ENCODE measurements around the gene SCML1. TPM values are rescaled to one million over a fixed set of nuclear protein-coding genes. Genes with fewer than 3 reads are reported as not detected.

The SCML1 gene
- total RNA-seq, 1 donor from 2014 or later: 9.3 TPM

DNA sequence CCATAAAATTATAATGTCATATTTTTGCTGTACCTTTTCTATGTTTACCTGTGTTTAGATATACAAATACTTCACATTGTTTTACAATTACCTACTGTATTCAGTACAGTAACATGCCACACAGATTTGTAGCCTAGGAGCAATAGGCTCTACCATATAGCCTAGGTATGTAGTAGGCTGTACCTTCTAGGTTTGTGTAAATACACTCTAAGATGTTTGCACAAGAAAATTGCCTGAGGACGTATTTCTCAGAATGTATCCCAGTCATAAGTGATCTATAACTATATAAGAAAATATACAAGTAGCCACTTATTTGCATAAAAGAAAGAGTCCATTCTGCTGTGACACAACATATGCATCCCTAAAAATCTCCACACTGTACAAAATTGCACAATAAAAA lies 36.3 kb upstream of the SCML1 start:
- TF ChIP-seq, protein P1, sequence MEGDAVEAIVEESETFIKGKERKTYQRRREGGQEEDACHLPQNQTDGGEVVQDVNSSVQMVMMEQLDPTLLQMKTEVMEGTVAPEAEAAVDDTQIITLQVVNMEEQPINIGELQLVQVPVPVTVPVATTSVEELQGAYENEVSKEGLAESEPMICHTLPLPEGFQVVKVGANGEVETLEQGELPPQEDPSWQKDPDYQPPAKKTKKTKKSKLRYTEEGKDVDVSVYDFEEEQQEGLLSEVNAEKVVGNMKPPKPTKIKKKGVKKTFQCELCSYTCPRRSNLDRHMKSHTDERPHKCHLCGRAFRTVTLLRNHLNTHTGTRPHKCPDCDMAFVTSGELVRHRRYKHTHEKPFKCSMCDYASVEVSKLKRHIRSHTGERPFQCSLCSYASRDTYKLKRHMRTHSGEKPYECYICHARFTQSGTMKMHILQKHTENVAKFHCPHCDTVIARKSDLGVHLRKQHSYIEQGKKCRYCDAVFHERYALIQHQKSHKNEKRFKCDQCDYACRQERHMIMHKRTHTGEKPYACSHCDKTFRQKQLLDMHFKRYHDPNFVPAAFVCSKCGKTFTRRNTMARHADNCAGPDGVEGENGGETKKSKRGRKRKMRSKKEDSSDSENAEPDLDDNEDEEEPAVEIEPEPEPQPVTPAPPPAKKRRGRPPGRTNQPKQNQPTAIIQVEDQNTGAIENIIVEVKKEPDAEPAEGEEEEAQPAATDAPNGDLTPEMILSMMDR (conservative IDR thresholded peaks at IDR 0.05): no peak
- Mint-ChIP-seq H3K27me3 (no peaks in the 10 kb centered on the region), H3K4me1 (ENCODE audit: unreplicated experiment) (no peaks in the 10 kb centered on the region), H3K36me3 (peaks cover 3% of the 10 kb centered on the region), H3K9me3 (no peaks in the 10 kb centered on the region), H3K27ac (no peak overlapping the region), H3K4me3 (no peak overlapping the region)
- DNase-seq (ENCODE audit: extremely low spot score, unreplicated experiment): no peak

DNA sequence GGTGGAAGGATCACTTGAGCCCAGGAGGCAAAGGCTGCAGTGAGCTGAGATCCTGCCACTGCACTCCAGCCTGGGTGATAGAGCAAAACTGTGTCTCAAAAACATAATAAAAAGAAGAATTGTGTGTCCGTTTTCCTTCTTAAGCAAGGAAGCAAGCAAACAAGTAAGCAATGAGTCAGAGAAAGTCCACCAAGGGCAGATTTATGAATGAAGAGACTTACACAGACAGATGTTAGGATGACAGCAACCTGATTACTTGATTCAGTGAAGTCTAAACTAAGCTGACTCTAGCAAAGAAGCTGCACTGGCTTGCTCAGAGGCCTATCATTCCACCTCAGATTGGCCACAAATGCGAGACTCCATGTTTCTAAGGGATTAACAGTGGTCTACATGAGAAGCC lies 34.1 kb upstream of the SCML1 start:
- DNase-seq (ENCODE audit: extremely low spot score, unreplicated experiment): no peak
- no peaks in the 10 kb centered on the region for H3K9me3 Mint-ChIP-seq
- no peaks in the 10 kb centered on the region for H3K27me3 Mint-ChIP-seq
- H3K4me1 Mint-ChIP-seq (ENCODE audit: unreplicated experiment): no peaks in the 10 kb centered on the region
- TF ChIP-seq, protein P1 (conservative IDR thresholded peaks at IDR 0.05): no peak
- H3K4me3 Mint-ChIP-seq: no peak overlapping the region
- no peak overlapping the region for H3K27ac Mint-ChIP-seq
- peaks cover 3% of the 10 kb centered on the region for H3K36me3 Mint-ChIP-seq

DNA sequence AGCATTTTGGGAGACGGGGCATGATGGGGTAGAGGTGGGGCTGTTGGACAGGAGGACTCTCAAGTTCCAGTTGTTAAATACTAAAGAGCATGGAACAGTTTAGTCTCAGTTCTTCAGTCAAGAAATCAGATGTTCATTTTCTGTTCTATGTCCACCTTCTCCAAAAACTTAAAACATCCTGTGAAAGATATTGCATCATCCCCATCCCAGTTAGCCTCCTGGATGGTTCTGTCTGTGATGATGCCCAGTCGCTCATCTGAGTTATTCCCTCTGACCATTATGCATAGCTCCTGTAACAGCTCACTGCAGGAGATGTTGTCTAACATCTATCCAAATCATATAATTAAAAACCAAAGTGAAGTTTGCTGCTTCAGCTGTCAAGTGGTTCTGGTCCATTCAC lies 32.1 kb upstream of the SCML1 start:
- no peak overlapping the region for H3K4me3 Mint-ChIP-seq
- no peak for DNase-seq (ENCODE audit: extremely low spot score, unreplicated experiment)
- peaks cover 5% of the 10 kb centered on the region for H3K4me1 Mint-ChIP-seq (ENCODE audit: unreplicated experiment)
- H3K27me3 Mint-ChIP-seq: no peaks in the 10 kb centered on the region
- peaks cover 3% of the 10 kb centered on the region for H3K36me3 Mint-ChIP-seq
- H3K9me3 Mint-ChIP-seq: no peaks in the 10 kb centered on the region
- no peak overlapping the region for H3K27ac Mint-ChIP-seq
- TF ChIP-seq, protein P1 (conservative IDR thresholded peaks at IDR 0.05): no peak

DNA sequence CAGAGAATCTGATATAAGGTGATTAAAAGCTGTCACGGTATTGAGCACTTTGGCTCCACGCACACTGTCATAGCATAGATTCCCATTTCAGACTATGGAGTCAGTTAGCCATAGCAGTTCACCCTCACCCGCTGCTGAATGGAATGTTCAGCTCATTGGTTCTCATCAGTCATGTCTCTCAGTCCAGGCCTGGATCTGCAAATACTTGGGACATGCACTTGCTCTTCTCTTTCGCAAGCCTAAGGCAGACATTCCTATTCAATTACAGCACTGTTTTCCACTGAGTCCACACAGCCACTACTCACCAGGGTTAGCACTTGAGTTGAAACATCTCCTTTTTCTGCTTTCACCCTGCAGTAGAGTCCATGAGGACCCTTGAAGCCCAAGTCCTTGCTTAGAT lies 30.6 kb upstream of the SCML1 start:
- Mint-ChIP-seq H3K9me3 (no peaks in the 10 kb centered on the region), H3K36me3 (peaks cover 2% of the 10 kb centered on the region), H3K27me3 (no peaks in the 10 kb centered on the region), H3K4me3 (no peak overlapping the region), H3K4me1 (ENCODE audit: unreplicated experiment) (peaks cover 13% of the 10 kb centered on the region), H3K27ac (peak overlapping the region; percentile 61)
- no peak for DNase-seq (ENCODE audit: extremely low spot score, unreplicated experiment)
- TF ChIP-seq, protein P1 (conservative IDR thresholded peaks at IDR 0.05): no peak

DNA sequence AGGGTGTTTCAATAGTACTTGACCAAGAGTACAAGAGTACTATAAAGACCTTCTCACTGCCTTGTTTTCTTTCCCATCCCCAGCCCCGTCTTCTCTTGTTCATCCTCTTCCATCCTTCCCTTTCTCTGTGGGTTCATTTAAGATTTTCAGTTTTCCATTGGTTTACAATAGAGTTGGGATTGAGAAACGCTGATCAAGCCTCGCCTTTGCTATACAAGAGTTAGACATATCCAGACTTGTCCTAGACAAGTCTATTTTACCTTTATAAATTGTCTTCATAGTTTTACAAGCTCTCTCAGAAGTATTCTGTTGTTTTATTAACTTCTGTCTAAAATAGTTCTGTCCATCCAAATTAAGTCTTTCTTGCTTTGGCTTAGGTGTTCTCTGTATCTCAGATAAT lies 29.6 kb upstream of the SCML1 start:
- DNase-seq (ENCODE audit: extremely low spot score, unreplicated experiment): no peak
- Mint-ChIP-seq H3K36me3 (no peaks in the 10 kb centered on the region), H3K27ac (no peak overlapping the region), H3K27me3 (no peaks in the 10 kb centered on the region), H3K4me1 (ENCODE audit: unreplicated experiment) (peaks cover 15% of the 10 kb centered on the region), H3K9me3 (no peaks in the 10 kb centered on the region), H3K4me3 (no peak overlapping the region)
- TF ChIP-seq, protein P1 (conservative IDR thresholded peaks at IDR 0.05): no peak

DNA sequence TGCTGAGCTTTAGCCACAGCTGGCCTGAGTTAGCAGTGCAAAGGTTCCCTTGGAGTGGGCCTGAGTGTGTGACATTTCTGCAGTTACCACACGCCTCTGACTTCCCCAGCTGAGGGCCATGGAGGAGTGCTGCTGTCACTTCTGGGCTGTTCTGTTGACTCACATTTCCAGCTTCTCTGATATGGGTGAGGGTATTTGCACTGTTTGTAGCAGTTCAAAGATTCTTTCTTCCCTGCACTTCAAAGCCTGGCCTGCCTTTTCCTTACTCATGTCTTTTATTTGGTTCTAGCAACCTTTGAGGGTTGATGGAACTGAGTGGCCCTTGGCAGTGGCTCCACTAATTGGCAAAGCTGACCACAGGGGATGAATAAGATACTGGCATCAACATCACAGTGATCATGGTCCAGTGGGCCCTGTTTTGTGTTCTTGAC lies 26.4 kb upstream of the SCML1 start:
- no peaks in the 10 kb centered on the region for H3K36me3 Mint-ChIP-seq
- no peak for DNase-seq (ENCODE audit: extremely low spot score, unreplicated experiment)
- no peak overlapping the region for H3K4me3 Mint-ChIP-seq
- no peak overlapping the region for H3K27ac Mint-ChIP-seq
- TF ChIP-seq, protein P1 (conservative IDR thresholded peaks at IDR 0.05): no peak
- H3K27me3 Mint-ChIP-seq: no peaks in the 10 kb centered on the region
- H3K4me1 Mint-ChIP-seq (ENCODE audit: unreplicated experiment): peaks cover 17% of the 10 kb centered on the region
- no peaks in the 10 kb centered on the region for H3K9me3 Mint-ChIP-seq
